ENCODE results near the gene MLEC.

- TF ChIP-seq CTCF (IDR thresholded peaks at IDR 0.05; ENCODE audit: low read length): no peak
- TF ChIP-seq EZH2 (optimal IDR thresholded peaks at IDR 0.05; ENCODE audit: low read depth, low read length): no peak
- TF ChIP-seq EZH2phosphoT487 (IDR thresholded peaks at IDR 0.05; ENCODE audit: low read length): no peak
Measured at GRCh38 chr12:120658286-120659150, 28.4 kb upstream of the MLEC start.
